ENCODE data around the gene RELT.
A peak's percentile ranks its signal among the peaks of the same experiment; 100 is the strongest.

The RELT gene

DNA sequence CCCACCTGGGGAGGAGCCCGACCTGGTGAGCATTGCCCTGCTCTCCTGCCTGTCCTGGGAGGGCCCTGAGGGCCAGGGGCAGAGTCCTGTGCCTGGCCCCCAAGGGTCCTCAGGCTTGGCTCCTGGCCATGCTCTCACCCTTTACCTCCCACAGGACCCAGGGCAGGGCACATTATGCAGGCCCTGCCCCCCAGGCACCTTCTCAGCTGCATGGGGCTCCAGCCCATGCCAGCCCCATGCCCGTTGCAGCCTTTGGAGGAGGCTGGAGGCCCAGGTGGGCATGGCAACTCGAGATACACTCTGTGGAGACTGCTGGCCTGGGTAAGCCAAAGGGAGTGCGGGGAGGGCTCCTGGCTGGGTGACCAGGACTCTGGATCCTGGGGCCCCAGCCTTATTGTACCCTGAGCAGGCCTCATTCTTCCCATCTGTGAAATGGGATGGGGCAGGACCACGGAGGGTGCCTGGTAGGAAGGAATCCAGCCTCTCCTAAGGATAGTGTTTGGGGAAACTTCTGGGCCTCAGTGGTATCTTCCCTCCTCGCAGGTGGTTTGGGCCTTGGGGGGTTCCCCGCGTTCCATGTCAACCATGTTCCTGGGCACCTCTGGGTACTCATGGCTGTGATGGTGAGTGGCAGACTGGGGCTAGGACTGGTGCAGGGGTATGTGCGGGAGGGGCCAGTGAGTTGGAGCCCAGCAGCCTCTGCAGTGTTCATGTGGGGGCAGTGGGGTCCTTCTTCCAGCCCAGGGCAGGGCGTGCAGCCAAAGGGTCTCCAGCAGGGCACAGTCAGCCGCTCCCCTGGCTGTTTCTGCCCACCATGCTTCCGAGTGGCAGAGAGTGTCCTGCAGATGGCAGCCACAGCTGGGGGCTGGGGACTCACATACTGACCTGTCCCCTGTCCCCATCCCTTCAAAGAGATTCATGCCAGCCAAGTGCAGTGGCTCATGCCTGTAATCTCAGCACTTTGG, 14.7 kb downstream of the RELT start:
- TF ChIP-seq, protein P1, sequence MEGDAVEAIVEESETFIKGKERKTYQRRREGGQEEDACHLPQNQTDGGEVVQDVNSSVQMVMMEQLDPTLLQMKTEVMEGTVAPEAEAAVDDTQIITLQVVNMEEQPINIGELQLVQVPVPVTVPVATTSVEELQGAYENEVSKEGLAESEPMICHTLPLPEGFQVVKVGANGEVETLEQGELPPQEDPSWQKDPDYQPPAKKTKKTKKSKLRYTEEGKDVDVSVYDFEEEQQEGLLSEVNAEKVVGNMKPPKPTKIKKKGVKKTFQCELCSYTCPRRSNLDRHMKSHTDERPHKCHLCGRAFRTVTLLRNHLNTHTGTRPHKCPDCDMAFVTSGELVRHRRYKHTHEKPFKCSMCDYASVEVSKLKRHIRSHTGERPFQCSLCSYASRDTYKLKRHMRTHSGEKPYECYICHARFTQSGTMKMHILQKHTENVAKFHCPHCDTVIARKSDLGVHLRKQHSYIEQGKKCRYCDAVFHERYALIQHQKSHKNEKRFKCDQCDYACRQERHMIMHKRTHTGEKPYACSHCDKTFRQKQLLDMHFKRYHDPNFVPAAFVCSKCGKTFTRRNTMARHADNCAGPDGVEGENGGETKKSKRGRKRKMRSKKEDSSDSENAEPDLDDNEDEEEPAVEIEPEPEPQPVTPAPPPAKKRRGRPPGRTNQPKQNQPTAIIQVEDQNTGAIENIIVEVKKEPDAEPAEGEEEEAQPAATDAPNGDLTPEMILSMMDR (conservative IDR thresholded peaks at IDR 0.05; ENCODE audit: control insufficient read depth, insufficient read depth, low read depth, low read length) = no peak
- no peak overlapping the region for H3K4me3 ChIP-seq (ENCODE audit: control insufficient read depth, low read depth, low read length)

DNA sequence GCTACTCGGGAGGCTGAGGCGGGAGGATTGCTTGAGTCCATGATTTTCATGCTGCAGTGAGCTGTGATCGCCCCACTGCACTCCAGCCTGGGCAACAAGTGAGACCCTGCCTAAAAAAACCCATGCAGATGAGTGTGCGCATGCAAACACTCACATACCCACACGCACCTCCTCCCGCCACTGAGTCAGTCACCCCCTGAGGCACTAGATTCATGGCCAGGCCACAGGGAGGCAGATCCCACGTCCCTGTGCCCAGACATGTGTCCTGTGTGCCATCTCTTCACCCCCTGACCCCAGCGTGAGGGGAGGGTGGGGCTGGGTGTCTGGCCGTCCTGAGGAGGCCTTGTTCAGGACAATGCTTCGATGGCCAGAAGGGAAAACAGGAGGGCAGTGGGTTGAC, 15.5 kb downstream of the RELT start:
- no peak for DNase-seq (ENCODE audit: low read depth)
- TF ChIP-seq, protein P1 (conservative IDR thresholded peaks at IDR 0.05; ENCODE audit: control insufficient read depth, insufficient read depth, low read depth, low read length) = no peak

More for the DNA sequence above, 14.7 kb downstream of the RELT start:
- DNase-seq (ENCODE audit: low read depth) = no peak

DNA sequence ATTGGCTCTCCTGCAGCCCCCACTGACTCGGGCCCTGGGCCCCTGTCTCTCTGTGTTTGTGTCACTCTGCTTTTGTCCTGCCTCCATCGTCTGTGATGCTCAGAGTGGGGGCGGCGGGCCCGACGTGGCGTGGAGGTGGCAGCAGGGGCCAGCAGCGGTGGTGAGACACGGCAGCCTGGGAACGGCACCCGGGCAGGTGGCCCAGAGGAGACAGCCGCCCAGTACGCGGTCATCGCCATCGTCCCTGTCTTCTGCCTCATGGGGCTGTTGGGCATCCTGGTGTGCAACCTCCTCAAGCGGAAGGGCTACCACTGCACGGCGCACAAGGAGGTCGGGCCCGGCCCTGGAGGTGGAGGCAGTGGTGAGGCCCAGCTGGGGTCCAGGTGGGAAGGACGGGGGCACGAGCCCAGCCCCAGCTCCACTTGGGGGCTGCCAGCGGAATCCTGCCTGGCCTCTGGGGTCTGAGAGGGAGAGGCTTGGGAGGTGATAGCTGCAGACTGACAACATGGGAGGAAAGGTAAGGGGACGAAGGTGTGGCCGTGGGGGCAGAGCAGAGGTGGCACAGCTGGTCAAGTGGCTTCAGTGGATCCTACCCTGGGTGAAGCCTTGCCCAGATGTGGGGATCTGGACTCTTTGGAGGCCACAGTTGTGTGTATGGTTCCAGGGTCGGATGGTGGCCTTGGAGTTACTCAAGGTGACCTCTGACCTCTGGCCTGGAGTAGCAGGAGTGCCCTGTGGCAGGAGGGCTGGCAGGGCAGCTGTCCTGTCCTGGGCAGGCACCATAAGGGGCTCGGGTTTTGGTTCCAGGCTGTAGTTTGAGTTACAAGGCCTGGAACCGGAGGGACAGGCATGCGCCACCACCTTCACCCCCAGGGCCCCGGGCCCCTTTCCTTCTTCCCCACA, 16.2 kb downstream of the RELT start:
- no peak overlapping the region for H3K4me3 ChIP-seq (ENCODE audit: control insufficient read depth, low read depth, low read length)
- no peak for DNase-seq (ENCODE audit: low read depth)
- TF ChIP-seq, protein P1 (conservative IDR thresholded peaks at IDR 0.05; ENCODE audit: control insufficient read depth, insufficient read depth, low read depth, low read length) = no peak

More for the DNA sequence above, 15.5 kb downstream of the RELT start:
- H3K4me3 ChIP-seq (ENCODE audit: control insufficient read depth, low read depth, low read length) = no peak overlapping the region

DNA sequence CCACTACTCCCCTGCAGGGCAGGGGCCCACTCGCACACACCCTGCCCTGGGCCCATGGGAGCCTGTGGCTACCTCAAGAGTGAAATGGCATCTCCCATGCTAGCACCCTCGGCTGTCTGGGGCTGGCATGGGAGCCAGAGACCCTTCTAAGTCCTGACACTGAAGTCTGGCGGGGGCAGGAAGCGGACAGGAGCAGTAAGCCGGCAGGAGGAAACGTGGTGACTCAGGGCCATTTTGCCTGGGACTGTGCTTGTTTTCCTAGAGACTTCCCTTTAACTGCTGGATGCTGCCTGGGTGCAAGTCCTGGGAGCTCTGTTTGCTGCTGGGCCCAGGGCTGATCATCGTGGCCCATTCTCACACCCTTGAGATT, 16.8 kb downstream of the RELT start:
- TF ChIP-seq, protein P1 (conservative IDR thresholded peaks at IDR 0.05; ENCODE audit: control insufficient read depth, insufficient read depth, low read depth, low read length) = no peak
- no peak for DNase-seq (ENCODE audit: low read depth)
- H3K4me3 ChIP-seq (ENCODE audit: control insufficient read depth, low read depth, low read length) = no peak overlapping the region

DNA sequence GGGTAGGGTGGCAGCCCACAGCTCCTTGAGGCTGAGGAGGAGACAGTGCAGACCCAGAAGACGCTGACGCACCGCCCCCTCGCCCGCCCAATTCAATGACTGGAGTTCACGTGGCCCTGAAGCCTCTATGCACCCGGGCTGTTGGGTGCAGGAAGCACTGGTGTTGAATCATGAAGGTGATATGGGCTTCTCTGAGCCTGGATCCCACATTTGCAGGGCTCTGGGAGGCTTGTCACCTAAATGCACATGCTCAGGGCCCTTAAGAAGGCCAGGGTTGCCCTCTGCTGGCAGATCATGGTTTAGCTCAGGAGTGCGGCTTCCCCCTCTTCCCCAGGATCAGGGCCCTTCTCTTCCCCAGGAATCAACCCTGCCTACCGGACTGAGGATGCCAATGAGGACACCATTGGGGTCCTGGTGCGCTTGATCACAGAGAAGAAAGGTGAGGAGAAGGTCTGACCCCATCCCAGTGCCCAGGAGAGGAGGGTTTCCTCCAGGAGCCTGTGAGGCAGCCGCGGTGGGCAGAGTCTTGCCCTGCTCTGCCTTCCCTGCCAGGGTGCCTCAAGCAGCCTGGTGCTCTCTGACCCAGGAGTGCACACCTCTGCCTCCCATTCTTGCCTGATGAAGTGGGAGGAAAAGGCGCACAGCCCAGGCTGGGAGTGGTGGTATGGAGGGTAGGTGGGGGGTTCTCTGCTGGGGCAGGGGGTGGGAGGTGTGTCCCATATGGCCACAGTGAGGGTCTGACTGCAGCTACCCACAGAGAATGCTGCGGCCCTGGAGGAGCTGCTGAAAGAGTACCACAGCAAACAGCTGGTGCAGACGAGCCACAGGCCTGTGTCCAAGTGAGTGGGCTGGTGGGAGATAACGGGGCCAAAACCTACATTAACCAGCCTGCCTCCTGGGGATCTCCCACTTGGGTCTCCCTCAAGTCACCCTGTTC, 17.5 kb downstream of the RELT start:
- TF ChIP-seq, protein P1 (conservative IDR thresholded peaks at IDR 0.05; ENCODE audit: control insufficient read depth, insufficient read depth, low read depth, low read length) = peak; percentile 82
- DNase-seq (ENCODE audit: low read depth) = peak; percentile 80
- H3K4me3 ChIP-seq (ENCODE audit: control insufficient read depth, low read depth, low read length) = no peak overlapping the region

Data from fibroblast of mammary gland (primary cell).